SU-DHL-6 (cell line): ENCODE results near the gene ACAT2.
"Not testable (repeated sequence)": the region's sequence is repeated elsewhere in the genome, so short reads cannot be mapped to it uniquely, and the experiment has no call there.

ENCODE experiments used
- H2AFZ ChIP-seq: fragments of 200-600 bp; sonication (generic); 2 replicates; pipeline ENCODE4 v1.6.1; 2014; ENCODE audit warnings: low read depth, mild to moderate bottlenecking, moderate library complexity, mixed read lengths, antibody characterized with exemption, low read length; ENCODE audit not compliant: severe bottlenecking
- H3F3A ChIP-seq: fragments of 200-600 bp; shearing (Covaris generic); 2 replicates; pipeline ENCODE4 v1.6.0; 2016; ENCODE audit warnings: antibody characterized with exemption, mild to moderate bottlenecking; ENCODE audit not compliant: insufficient read depth
- H3K27ac ChIP-seq: fragments of 200-600 bp; sonication (generic); 2 replicates; pipeline ENCODE4 v1.5.1; 2016; ENCODE audit warnings: low read depth, mild to moderate bottlenecking, low read length, moderate library complexity, mixed read lengths
- H3K27me3 ChIP-seq: fragments of 200-600 bp; sonication (generic), shearing (Covaris generic); 2 replicates; pipeline ENCODE4 v1.6.0; 2014; ENCODE audit warnings: mild to moderate bottlenecking, low read length
- H3K36me3 ChIP-seq: fragments of 200-600 bp; sonication (generic); 2 replicates; pipeline ENCODE4 v1.6.1; 2014; ENCODE audit warnings: mild to moderate bottlenecking, low read length, mixed read lengths
- H3K4me2 ChIP-seq: fragments of 300-600, 200-600 bp; shearing (Covaris generic), sonication (generic); 2 replicates; pipeline ENCODE4 v1.6.0; 2014; ENCODE audit warnings: low read length, low read depth, mild to moderate bottlenecking; ENCODE audit not compliant: poor library complexity, severe bottlenecking
- H3K4me3 ChIP-seq: fragments of 200-600 bp; sonication (generic); 2 replicates; pipeline ENCODE4 v1.5.1; 2014; ENCODE audit warnings: antibody characterized with exemption, low read length, mild to moderate bottlenecking, mixed read lengths; ENCODE audit not compliant: insufficient read depth, poor library complexity, severe bottlenecking
- H3K79me2 ChIP-seq: fragments of 200-600 bp; sonication (generic); 2 replicates; pipeline ENCODE4 v1.6.1; 2014; ENCODE audit warnings: mild to moderate bottlenecking, low read length, moderate library complexity; ENCODE audit not compliant: insufficient read depth
- H3K9ac ChIP-seq: fragments of 200-600 bp; sonication (generic); 2 replicates; pipeline ENCODE4 v1.7.0; 2014; ENCODE audit warnings: mild to moderate bottlenecking, low read length
- H3K9me2 ChIP-seq: fragments of 200-600 bp; sonication (generic); replicated peaks from 2 replicates; pipeline ENCODE4 v1.6.1; 2014; ENCODE audit warnings: low read length; ENCODE audit not compliant: insufficient read depth
- H3K9me3 ChIP-seq: fragments of 200-600 bp; sonication (generic); 2 replicates; pipeline ENCODE4 v1.6.1; 2014; ENCODE audit warnings: low read length, mixed read lengths; ENCODE audit not compliant: insufficient read depth
- H4K20me1 ChIP-seq: fragments of 200-600 bp; sonication (generic); 2 replicates; pipeline ENCODE4 v1.6.1; 2014; ENCODE audit warnings: low read depth, mild to moderate bottlenecking, antibody characterized with exemption, low read length, moderate library complexity, mixed read lengths
- EZH2phosphoT487 ChIP-seq: fragments of 200-600 bp; sonication (generic), shearing (Covaris generic); conservative IDR thresholded peaks from 2 replicates; pipeline ENCODE4 v1.6.1; 2018; ENCODE audit warnings: mild to moderate bottlenecking, antibody characterized with exemption, low read length, moderate library complexity, mixed read lengths
- TF ChIP-seq, protein P1 (sequence below): fragments of 200-600 bp; sonication (generic); IDR thresholded peaks from one replicate; pipeline ENCODE4 v1.5.1; 2017; ENCODE audit warnings: antibody characterized with exemption, mild to moderate bottlenecking, low read length, moderate library complexity; ENCODE audit not compliant: insufficient read depth, poor library complexity, severe bottlenecking

ACAT2 gene

DNA sequence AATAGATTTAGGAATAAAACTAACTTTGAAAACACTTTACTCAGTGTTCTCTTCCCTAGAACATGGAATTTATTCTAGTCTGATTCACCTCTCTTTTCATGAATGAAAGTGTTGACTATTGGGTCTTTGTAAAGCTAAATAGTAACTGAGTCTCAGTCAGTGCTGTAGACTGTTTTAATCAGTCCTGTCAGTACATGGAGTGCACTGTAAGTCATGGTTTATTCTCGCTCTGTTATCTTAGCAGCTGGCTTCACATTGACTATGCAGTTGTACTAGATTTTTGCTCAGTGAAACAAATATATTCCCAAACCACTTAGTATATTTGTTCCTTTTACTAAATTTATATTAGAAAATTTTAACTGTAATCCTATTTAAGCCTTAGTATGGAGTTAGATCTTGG lies 15.1 kb upstream of the ACAT2 start:
- no peaks in the 10 kb centered on the region for H3K9me2 ChIP-seq
- no peak overlapping the region for H3K27ac ChIP-seq
- H3K27me3 ChIP-seq = no peaks in the 10 kb centered on the region
- peaks cover 47% of the 10 kb centered on the region for H3K79me2 ChIP-seq
- peaks cover 18% of the 10 kb centered on the region for H4K20me1 ChIP-seq
- H3K4me3 ChIP-seq = no peak overlapping the region
- no peaks in the 10 kb centered on the region for H3K9me3 ChIP-seq
- H3K4me2 ChIP-seq = no peak overlapping the region
- no peak for TF ChIP-seq EZH2phosphoT487
- TF ChIP-seq, protein P1, sequence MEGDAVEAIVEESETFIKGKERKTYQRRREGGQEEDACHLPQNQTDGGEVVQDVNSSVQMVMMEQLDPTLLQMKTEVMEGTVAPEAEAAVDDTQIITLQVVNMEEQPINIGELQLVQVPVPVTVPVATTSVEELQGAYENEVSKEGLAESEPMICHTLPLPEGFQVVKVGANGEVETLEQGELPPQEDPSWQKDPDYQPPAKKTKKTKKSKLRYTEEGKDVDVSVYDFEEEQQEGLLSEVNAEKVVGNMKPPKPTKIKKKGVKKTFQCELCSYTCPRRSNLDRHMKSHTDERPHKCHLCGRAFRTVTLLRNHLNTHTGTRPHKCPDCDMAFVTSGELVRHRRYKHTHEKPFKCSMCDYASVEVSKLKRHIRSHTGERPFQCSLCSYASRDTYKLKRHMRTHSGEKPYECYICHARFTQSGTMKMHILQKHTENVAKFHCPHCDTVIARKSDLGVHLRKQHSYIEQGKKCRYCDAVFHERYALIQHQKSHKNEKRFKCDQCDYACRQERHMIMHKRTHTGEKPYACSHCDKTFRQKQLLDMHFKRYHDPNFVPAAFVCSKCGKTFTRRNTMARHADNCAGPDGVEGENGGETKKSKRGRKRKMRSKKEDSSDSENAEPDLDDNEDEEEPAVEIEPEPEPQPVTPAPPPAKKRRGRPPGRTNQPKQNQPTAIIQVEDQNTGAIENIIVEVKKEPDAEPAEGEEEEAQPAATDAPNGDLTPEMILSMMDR = no peak
- peaks cover 74% of the 10 kb centered on the region for H3K36me3 ChIP-seq
- H3F3A ChIP-seq = peaks cover 29% of the 10 kb centered on the region; the same call in 1 of the 2 replicates
- no peak overlapping the region for H2AFZ ChIP-seq
- no peak overlapping the region for H3K9ac ChIP-seq

DNA sequence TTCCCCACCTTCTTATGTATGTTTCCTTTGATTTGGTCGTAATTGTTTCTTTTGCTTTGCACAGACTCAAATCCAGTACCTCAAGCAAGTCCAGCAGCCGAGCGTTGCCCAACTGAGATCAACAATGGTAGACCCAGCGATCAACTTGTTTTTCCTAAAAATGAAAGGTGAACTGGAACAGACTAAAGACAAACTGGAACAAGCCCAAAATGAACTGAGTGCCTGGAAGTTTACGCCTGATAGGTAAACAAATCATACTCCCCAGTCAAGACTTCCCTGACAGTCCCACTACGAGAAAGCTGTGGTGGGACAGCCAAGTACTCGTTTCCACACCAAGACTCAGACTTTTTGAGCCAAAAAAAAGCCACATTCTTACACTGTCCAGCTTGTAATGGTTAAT lies 13.7 kb upstream of the ACAT2 start:
- H3F3A ChIP-seq = peaks cover 29% of the 10 kb centered on the region; the same call in 1 of the 2 replicates
- peaks cover 77% of the 10 kb centered on the region for H3K36me3 ChIP-seq
- not testable (repeated sequence) for H3K9me2 ChIP-seq, H3K4me2 ChIP-seq, H3K27ac ChIP-seq, H3K9me3 ChIP-seq, H3K27me3 ChIP-seq, H2AFZ ChIP-seq, H3K4me3 ChIP-seq, H3K9ac ChIP-seq
- H4K20me1 ChIP-seq = peaks cover 13% of the 10 kb centered on the region
- H3K79me2 ChIP-seq = peaks cover 46% of the 10 kb centered on the region

DNA sequence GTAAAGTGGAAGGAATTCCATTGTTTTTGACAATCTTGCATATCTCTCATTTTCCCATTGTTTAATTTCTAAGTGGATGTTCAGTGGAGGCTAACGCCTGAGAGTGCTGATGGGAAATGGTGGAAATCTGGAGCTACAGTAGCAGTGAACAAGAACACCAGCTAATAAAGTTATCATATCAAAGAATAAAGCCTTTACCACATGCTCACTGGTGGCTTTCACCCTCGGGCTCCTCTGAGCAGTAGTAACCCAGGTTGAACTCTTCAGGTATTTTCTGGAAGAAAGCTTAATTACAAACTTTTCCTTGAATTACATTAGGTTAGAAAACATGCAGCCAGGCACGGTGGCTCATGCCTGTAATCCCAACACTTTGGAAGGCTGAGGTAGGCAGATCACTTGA lies 10.4 kb upstream of the ACAT2 start:
- no peak overlapping the region for H2AFZ ChIP-seq
- TF ChIP-seq, protein P1 = no peak
- no peak for TF ChIP-seq EZH2phosphoT487
- H3K4me2 ChIP-seq = no peak overlapping the region
- H3K36me3 ChIP-seq = peaks cover 72% of the 10 kb centered on the region
- peaks cover 4% of the 10 kb centered on the region; the same call in 1 of the 2 replicates for H4K20me1 ChIP-seq
- H3K27me3 ChIP-seq = no peaks in the 10 kb centered on the region
- no peak overlapping the region for H3K27ac ChIP-seq
- no peaks in the 10 kb centered on the region for H3K9me3 ChIP-seq
- H3K9ac ChIP-seq = no peak overlapping the region
- H3K79me2 ChIP-seq = peaks cover 33% of the 10 kb centered on the region; the same call in 1 of the 2 replicates
- H3K9me2 ChIP-seq = no peaks in the 10 kb centered on the region
- peaks cover 53% of the 10 kb centered on the region; the same call in 1 of the 2 replicates for H3F3A ChIP-seq
- no peak overlapping the region for H3K4me3 ChIP-seq

DNA sequence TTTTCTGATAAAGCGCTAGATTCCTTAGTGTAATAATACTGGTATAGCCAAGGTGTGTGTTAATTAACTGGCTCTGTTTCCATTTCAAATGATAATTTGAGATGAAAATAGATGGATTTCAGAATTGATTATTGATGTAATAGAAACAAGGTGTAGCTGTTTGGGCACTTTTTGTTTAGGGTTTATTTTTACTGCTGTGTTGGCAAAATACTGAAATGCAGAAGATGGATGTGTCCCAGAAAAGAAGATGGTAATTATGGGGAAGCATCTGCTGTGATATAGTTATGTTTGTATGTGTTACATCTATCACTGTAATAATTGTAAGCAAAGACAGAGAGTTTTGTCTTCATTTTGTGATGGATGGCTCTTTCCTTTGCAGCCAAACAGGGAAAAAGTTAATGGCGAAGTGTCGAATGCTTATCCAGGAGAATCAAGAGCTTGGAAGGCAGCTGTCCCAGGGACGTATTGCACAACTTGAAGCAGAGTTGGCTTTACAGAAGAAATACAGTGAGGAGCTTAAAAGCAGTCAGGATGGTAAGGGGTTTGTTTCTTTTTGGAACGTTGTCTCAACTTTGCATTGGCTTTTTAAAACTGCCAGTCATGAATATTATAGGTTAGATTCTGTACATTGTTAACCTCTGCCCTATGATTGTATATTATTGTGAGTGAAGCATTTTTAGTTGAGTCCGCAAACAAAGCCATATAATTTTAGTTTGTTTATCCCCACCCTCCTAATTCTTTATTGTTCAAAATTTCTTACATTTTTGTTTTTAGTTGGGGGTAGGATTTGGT lies 8.6 kb upstream of the ACAT2 start:
- H3K36me3 ChIP-seq = peaks cover 63% of the 10 kb centered on the region
- no peaks in the 10 kb centered on the region for H3K9me2 ChIP-seq

More for the DNA sequence above, 8.6 kb upstream of the ACAT2 start:
- Histone ChIP-seq H3K4me2 (no peak overlapping the region), H3K27ac (no peak overlapping the region), H4K20me1 (0 out of 2 replicates have a peak, but pooled peaks cover 4% of the 10 kb centered on the region), H3K79me2 (peaks cover 18% of the 10 kb centered on the region; the same call in 1 of the 2 replicates), H3K9me3 (no peaks in the 10 kb centered on the region), H3K9ac (no peak overlapping the region), H3F3A (peaks cover 54% of the 10 kb centered on the region), H2AFZ (no peak overlapping the region), H3K27me3 (no peaks in the 10 kb centered on the region), H3K4me3 (no peak overlapping the region)
- no peak for TF ChIP-seq EZH2phosphoT487
- TF ChIP-seq, protein P1 = no peak
